H9 (cell line): ENCODE results near the gene FOXD4L6. TPM values are rescaled to one million over a fixed set of nuclear protein-coding genes. Genes with fewer than 3 reads are reported as not detected.
"Not testable (repeated sequence)": the region's sequence is repeated elsewhere in the genome, so short reads cannot be mapped to it uniquely, and the experiment has no call there.

Source experiments
- DNase-seq: peaks from one replicate; pipeline ENCODE4 v3.0.0-alpha.2; 2017
- H2AFZ ChIP-seq: one replicate; pipeline ENCODE4 v1.6.1; 2013; ENCODE audit warnings: mild to moderate bottlenecking, low read length, control low read depth, moderate library complexity
- H2AK5ac ChIP-seq: 2 replicates; pipeline ENCODE4 v1.6.1; 2013; ENCODE audit warnings: low read length, control low read depth, mixed read lengths; ENCODE audit not compliant: insufficient read length
- H2BK120ac ChIP-seq: one replicate; pipeline ENCODE4 v1.6.1; 2013; ENCODE audit warnings: low read depth, mild to moderate bottlenecking, low read length, control low read depth, inconsistent platforms; ENCODE audit not compliant: poor library complexity, severe bottlenecking
- H2BK12ac ChIP-seq: 2 replicates; pipeline ENCODE4 v1.6.1; 2013; ENCODE audit warnings: low read length, control low read depth, mixed read lengths, low read depth; ENCODE audit not compliant: insufficient read length
- H2BK15ac ChIP-seq: 2 replicates; pipeline ENCODE4 v1.6.1; 2013; ENCODE audit warnings: low read depth, low read length, control low read depth
- H2BK20ac ChIP-seq: one replicate; pipeline ENCODE4 v1.6.1; 2013; ENCODE audit warnings: low read depth, mild to moderate bottlenecking, low read length, control low read depth, inconsistent platforms; ENCODE audit not compliant: poor library complexity, severe bottlenecking
- H2BK5ac ChIP-seq: 2 replicates; pipeline ENCODE4 v1.6.1; 2013; ENCODE audit warnings: low read length, control low read depth, mixed read lengths; ENCODE audit not compliant: insufficient read length
- H3K14ac ChIP-seq: 2 replicates; pipeline ENCODE4 v1.6.1; 2013; ENCODE audit warnings: low read length, control low read depth; ENCODE audit not compliant: insufficient read depth
- H3K18ac ChIP-seq: 2 replicates; pipeline ENCODE4 v1.6.1; 2013; ENCODE audit warnings: low read depth, mild to moderate bottlenecking, mixed read lengths, low read length, control low read depth; ENCODE audit not compliant: insufficient read length
- H3K23ac ChIP-seq: 2 replicates; pipeline ENCODE4 v1.6.1; 2013; ENCODE audit warnings: low read length, control low read depth, mixed read lengths, low read depth; ENCODE audit not compliant: insufficient read length
- H3K23me2 ChIP-seq: 2 replicates; pipeline ENCODE4 v1.6.1; 2013; ENCODE audit warnings: low read depth, mild to moderate bottlenecking, mixed read lengths, low read length, control low read depth; ENCODE audit not compliant: insufficient read length, poor library complexity, severe bottlenecking
- H3K27ac ChIP-seq: 2 replicates; pipeline ENCODE4 v1.5.1; 2013; ENCODE audit warnings: low read length, control low read depth, mixed read lengths, low read depth; ENCODE audit not compliant: insufficient read length
- H3K27me3 ChIP-seq: 2 replicates; pipeline ENCODE4 v1.6.1; 2013; ENCODE audit warnings: low read length, control low read depth, inconsistent platforms; ENCODE audit not compliant: insufficient read depth
- H3K4ac ChIP-seq: 2 replicates; pipeline ENCODE4 v1.6.1; 2013; ENCODE audit warnings: low read depth, mild to moderate bottlenecking, control low read depth, inconsistent platforms, low read length, moderate library complexity
- H3K4me1 ChIP-seq: 2 replicates; pipeline ENCODE4 v1.6.1; 2013; ENCODE audit warnings: low read length, control low read depth, inconsistent platforms; ENCODE audit not compliant: insufficient read depth
- H3K4me2 ChIP-seq: 2 replicates; pipeline ENCODE4 v1.6.1; 2013; ENCODE audit warnings: low read length, control low read depth, mixed read lengths; ENCODE audit not compliant: insufficient read length, insufficient read depth
- H3K56ac ChIP-seq: 2 replicates; pipeline ENCODE4 v1.6.1; 2013; ENCODE audit warnings: low read depth, mild to moderate bottlenecking, mixed read lengths, low read length, control low read depth; ENCODE audit not compliant: insufficient read length
- H3K79me1 ChIP-seq: 2 replicates; pipeline ENCODE4 v1.6.1; 2013; ENCODE audit warnings: low read depth, mild to moderate bottlenecking, moderate library complexity, low read length, control low read depth, inconsistent platforms; ENCODE audit not compliant: insufficient read depth, poor library complexity, severe bottlenecking
- H3K79me2 ChIP-seq: 2 replicates; pipeline ENCODE4 v1.6.1; 2013; ENCODE audit warnings: low read length, control low read depth, inconsistent platforms; ENCODE audit not compliant: insufficient read depth
- H3K9ac ChIP-seq: 2 replicates; pipeline ENCODE4 v1.6.1; 2013; ENCODE audit warnings: low read length, control low read depth, mixed read lengths; ENCODE audit not compliant: insufficient read length; ENCODE audit errors: extremely low read depth
- H3K9me3 ChIP-seq: one replicate; pipeline ENCODE4 v1.6.1; 2013; ENCODE audit warnings: low read depth, low read length, inconsistent platforms; ENCODE audit not compliant: control insufficient read depth
- H3T11ph ChIP-seq: one replicate; pipeline ENCODE4 v1.6.1; 2013; ENCODE audit warnings: mild to moderate bottlenecking, low read length, control low read depth, inconsistent platforms
- H4K20me1 ChIP-seq: one replicate; pipeline ENCODE4 v1.6.1; 2013; ENCODE audit not compliant: control insufficient read depth, insufficient read length, insufficient read depth
- H4K5ac ChIP-seq: 2 replicates; pipeline ENCODE4 v1.6.1; 2013; ENCODE audit warnings: low read depth, mild to moderate bottlenecking, mixed read lengths, low read length, control low read depth; ENCODE audit not compliant: insufficient read length
- H4K8ac ChIP-seq: replicated peaks from 2 replicates; pipeline ENCODE4 v1.6.1; 2013; ENCODE audit warnings: low read length, control low read depth, mixed read lengths, low read depth; ENCODE audit not compliant: insufficient read length
- H4K91ac ChIP-seq: 2 replicates; pipeline ENCODE4 v1.6.1; 2013; ENCODE audit warnings: low read depth, mild to moderate bottlenecking, moderate library complexity, mixed read lengths, low read length, control low read depth; ENCODE audit not compliant: insufficient read length
- H3K27ac Mint-ChIP-seq, 3 experiments: 2 replicates in 2 of 3; 3 replicates in 1 of 3; pipeline ENCODE4 v1.8.0; 2020 to 2021; ENCODE audit warnings: mixed read lengths in 3 of 3, mild to moderate bottlenecking in 1 of 3, moderate library complexity in 1 of 3
- H3K27me3 Mint-ChIP-seq: 2 replicates; pipeline ENCODE4 v1.8.0; 2021; ENCODE audit warnings: low read depth, mild to moderate bottlenecking, moderate library complexity, mixed read lengths
- H3K36me3 Mint-ChIP-seq, 3 experiments: 2 replicates in 2 of 3; 3 replicates in 1 of 3; pipeline ENCODE4 v1.8.0; 2020 to 2021; ENCODE audit warnings: low read depth in 3 of 3, mixed read lengths in 3 of 3; ENCODE audit not compliant: insufficient read depth in 1 of 3
- H3K4me1 Mint-ChIP-seq, 2 experiments: 2 replicates each; pipeline ENCODE4 v1.8.0; 2020; ENCODE audit warnings: mixed read lengths in 2 of 2
- H3K4me3 Mint-ChIP-seq, 2 experiments: 2 replicates in 1 of 2; 3 replicates in 1 of 2; pipeline ENCODE4 v1.8.0; 2020 to 2021; ENCODE audit warnings: mild to moderate bottlenecking in 2 of 2, mixed read lengths in 2 of 2, moderate library complexity in 1 of 2
- H3K9me3 Mint-ChIP-seq, 2 experiments: 2 replicates in 1 of 2; 3 replicates in 1 of 2; pipeline ENCODE4 v1.8.0; 2020; ENCODE audit warnings: mild to moderate bottlenecking in 2 of 2, mixed read lengths in 2 of 2, moderate library complexity in 1 of 2
- WGBS: extraction: QIAGEN DNeasy Blood & Tissue Kit; methylation state at CpG from one replicate; pipeline ENCODE4 v1.1.7; 2013; ENCODE audit warnings: missing lambda C conversion rate, low lambda C conversion rate, mixed read lengths; ENCODE audit not compliant: insufficient read length; ENCODE audit errors: extremely low coverage; 5-methylcytosine and 5-hydroxymethylcytosine counted together
- total RNA-seq: library from RNA; stranded (reverse); gene quantifications from 2 replicates; pipeline ENCODE4 v1.2.1, GENCODE V29; 2021

FOXD4L6 gene
- total RNA-seq, 1 experiment from 2014 or later = 0.13 TPM

DNA sequence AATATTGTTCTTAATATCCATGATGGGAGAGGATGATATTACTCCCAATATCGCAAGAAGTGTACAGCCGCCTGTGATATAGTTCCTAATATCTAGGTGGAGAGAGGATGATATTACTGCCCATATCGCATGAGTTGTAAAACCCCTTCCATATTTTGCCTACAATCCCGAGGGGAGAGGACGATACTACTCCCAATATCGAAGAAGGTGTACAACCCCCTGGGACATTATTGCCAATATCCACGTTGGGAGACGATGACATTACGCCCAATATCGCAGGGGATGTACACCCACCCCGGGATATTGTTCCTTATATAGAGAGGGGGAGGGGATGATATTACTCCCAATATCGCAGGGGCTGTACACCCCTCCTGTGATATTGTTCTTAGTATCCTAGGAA lies 17.1 kb downstream of the FOXD4L6 start:
- not testable (repeated sequence) for H3K4me3 Mint-ChIP-seq, H3K23ac ChIP-seq, H2BK20ac ChIP-seq, H3K9me3 ChIP-seq, H4K91ac ChIP-seq, H3K4me1 ChIP-seq, H3K56ac ChIP-seq, H3K27ac Mint-ChIP-seq, H4K5ac ChIP-seq, H3K79me2 ChIP-seq, H4K20me1 ChIP-seq, H3K9me3 Mint-ChIP-seq, H2AFZ ChIP-seq, H3K4me1 Mint-ChIP-seq, H3K4me2 ChIP-seq, H3K36me3 Mint-ChIP-seq, DNase-seq, H3K9ac ChIP-seq, H3T11ph ChIP-seq, H3K18ac ChIP-seq, H2BK12ac ChIP-seq, H2BK120ac ChIP-seq, H3K4ac ChIP-seq, H3K14ac ChIP-seq, H4K8ac ChIP-seq, H3K27ac ChIP-seq, H2AK5ac ChIP-seq, H2BK5ac ChIP-seq, H3K23me2 ChIP-seq, H3K27me3 ChIP-seq, H2BK15ac ChIP-seq, H3K79me1 ChIP-seq
- H3K27me3 Mint-ChIP-seq = peaks cover 17% of the 10 kb centered on the region
- no CpG with 5 or more reads among the region's 12 CpGs for whole genome bisulfite sequencing
